ENCODE data around the gene CSK.
A peak's percentile ranks its signal among the peaks of the same experiment; 100 is the strongest.

The CSK gene

DNA sequence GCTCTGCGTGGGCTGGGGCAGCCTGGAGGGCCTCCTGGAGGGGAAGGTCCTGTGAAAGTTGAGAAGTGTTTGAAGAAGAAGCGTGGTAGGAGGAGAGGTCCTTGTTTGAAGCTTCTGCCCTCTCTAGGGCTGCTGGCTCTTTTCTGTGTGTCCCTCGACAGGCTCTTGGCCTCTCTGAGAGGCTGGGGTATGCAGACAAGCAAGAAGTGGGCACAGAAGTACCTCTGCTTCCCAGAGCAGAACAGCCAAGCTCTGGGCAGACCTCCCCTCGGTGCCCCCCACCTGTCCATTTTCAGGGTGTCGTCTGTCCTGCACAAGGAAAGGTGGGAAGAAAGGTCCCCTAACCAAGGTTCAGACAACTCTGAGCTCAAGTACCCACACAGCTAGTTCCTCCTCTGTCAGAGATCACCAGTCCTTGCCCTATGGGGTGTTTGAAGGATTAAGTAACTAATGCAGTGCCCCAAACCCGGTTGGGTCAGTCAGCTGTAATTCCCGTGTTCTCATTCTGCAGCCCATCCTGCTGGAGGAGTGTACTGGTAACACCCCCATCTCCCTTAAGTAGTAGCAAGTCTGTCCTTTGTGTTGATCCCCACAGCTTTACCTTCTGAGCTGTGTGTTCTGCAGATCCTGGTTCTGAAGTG, 6.3 kb downstream of the CSK start:
- H3K4me3 ChIP-seq (ENCODE audit: low read length): peak overlapping the region; percentile 93
- no peak for TF ChIP-seq EZH2phosphoT487 (IDR thresholded peaks at IDR 0.05; ENCODE audit: low read depth)
- TF ChIP-seq, protein P1, sequence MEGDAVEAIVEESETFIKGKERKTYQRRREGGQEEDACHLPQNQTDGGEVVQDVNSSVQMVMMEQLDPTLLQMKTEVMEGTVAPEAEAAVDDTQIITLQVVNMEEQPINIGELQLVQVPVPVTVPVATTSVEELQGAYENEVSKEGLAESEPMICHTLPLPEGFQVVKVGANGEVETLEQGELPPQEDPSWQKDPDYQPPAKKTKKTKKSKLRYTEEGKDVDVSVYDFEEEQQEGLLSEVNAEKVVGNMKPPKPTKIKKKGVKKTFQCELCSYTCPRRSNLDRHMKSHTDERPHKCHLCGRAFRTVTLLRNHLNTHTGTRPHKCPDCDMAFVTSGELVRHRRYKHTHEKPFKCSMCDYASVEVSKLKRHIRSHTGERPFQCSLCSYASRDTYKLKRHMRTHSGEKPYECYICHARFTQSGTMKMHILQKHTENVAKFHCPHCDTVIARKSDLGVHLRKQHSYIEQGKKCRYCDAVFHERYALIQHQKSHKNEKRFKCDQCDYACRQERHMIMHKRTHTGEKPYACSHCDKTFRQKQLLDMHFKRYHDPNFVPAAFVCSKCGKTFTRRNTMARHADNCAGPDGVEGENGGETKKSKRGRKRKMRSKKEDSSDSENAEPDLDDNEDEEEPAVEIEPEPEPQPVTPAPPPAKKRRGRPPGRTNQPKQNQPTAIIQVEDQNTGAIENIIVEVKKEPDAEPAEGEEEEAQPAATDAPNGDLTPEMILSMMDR (IDR thresholded peaks at IDR 0.05; ENCODE audit: low read depth, low read length): no peak
- H3K9ac ChIP-seq (ENCODE audit: low read length): peak overlapping the region; percentile 99
- H3K27me3 ChIP-seq (ENCODE audit: low read depth, low read length): no peaks in the 10 kb centered on the region
- H3K36me3 ChIP-seq (replicated peaks; ENCODE audit: low read depth, low read length): peaks cover 79% of the 10 kb centered on the region
- H3K9me3 ChIP-seq (ENCODE audit: insufficient read depth, low read length): no peaks in the 10 kb centered on the region; the same call in 1 of the 2 replicates
- peak overlapping the region; percentile 97 for H3K27ac ChIP-seq (ENCODE audit: low read length)
- H3K4me1 ChIP-seq (ENCODE audit: low read length): peaks cover 96% of the 10 kb centered on the region
- H3K79me2 ChIP-seq (ENCODE audit: low read length): peaks cover 99% of the 10 kb centered on the region
- no peak overlapping the region for H2AFZ ChIP-seq (ENCODE audit: low read depth, low read length)
- H4K20me1 ChIP-seq (ENCODE audit: insufficient read depth, low read length): peaks cover 22% of the 10 kb centered on the region
- H3K4me2 ChIP-seq (ENCODE audit: low read length): peak overlapping the region; percentile 100

DNA sequence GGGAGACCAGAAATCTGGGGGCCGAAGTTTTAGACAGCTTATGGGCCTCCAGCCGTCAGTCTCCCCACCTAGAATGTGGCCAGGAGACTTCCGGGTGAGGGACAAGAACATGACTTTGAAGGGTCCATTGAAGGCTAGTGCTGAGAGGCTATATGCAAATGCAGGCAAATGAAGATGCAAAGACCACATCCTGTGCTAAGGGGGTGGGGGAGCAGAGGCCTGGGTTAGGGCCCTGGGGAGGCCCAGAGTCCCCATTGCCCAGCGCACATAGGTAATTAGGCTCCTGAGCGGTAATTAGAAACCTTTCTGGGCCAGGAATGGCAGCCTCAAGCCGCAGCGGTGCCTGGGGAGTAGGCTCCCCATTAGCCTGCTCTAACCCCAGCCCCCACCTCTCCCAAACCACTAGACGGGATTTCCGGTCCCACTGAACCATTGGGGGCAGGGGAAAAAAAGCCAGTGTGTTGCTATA, 6.8 kb downstream of the CSK start:
- Histone ChIP-seq H3K27ac (ENCODE audit: low read length) (peak overlapping the region; percentile 97), H4K20me1 (ENCODE audit: insufficient read depth, low read length) (peaks cover 27% of the 10 kb centered on the region), H3K4me2 (ENCODE audit: low read length) (peak overlapping the region; percentile 100), H3K79me2 (ENCODE audit: low read length) (peaks cover 99% of the 10 kb centered on the region), H3K4me1 (ENCODE audit: low read length) (peaks cover 97% of the 10 kb centered on the region), H3K27me3 (ENCODE audit: low read depth, low read length) (no peaks in the 10 kb centered on the region), H3K4me3 (ENCODE audit: low read length) (peak overlapping the region; percentile 93), H3K9ac (ENCODE audit: low read length) (peak overlapping the region; percentile 99), H3K9me3 (ENCODE audit: insufficient read depth, low read length) (no peaks in the 10 kb centered on the region; the same call in 1 of the 2 replicates), H2AFZ (ENCODE audit: low read depth, low read length) (no peak overlapping the region), H3K36me3 (replicated peaks; ENCODE audit: low read depth, low read length) (peaks cover 77% of the 10 kb centered on the region)
- TF ChIP-seq EZH2phosphoT487 (IDR thresholded peaks at IDR 0.05; ENCODE audit: low read depth): no peak
- TF ChIP-seq, protein P1 (IDR thresholded peaks at IDR 0.05; ENCODE audit: low read depth, low read length): no peak

DNA sequence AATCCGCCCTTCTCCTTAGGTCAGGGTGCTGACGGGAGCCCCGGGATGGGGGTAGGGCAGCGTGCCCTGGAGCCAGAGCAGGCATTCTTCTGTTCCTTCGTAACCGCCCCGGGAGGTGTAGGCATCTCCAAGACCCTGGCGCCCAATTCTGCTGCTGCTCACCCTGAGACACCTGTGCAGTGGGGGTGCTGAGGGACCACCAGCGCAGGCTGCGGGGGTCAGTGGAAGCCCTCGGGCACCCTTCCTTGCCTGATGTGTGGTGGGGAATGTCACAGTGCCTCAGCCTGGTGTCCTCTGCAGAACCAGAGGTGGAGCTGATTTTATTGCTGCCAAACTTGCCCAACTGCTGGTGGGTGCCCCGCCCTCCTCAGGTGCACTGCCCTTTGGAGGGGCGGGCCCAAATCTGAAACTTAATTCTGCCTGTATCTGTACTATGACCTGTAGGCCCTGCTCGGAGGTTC, 7.3 kb downstream of the CSK start:
- peaks cover 97% of the 10 kb centered on the region for H3K4me1 ChIP-seq (ENCODE audit: low read length)
- H3K9me3 ChIP-seq (ENCODE audit: insufficient read depth, low read length): no peaks in the 10 kb centered on the region; the same call in 1 of the 2 replicates
- TF ChIP-seq, protein P1 (IDR thresholded peaks at IDR 0.05; ENCODE audit: low read depth, low read length): no peak
- no peak for TF ChIP-seq EZH2phosphoT487 (IDR thresholded peaks at IDR 0.05; ENCODE audit: low read depth)
- no peaks in the 10 kb centered on the region for H3K27me3 ChIP-seq (ENCODE audit: low read depth, low read length)
- peaks cover 99% of the 10 kb centered on the region for H3K79me2 ChIP-seq (ENCODE audit: low read length)
- H2AFZ ChIP-seq (ENCODE audit: low read depth, low read length): no peak overlapping the region
- H3K9ac ChIP-seq (ENCODE audit: low read length): peak overlapping the region; percentile 99
- H4K20me1 ChIP-seq (ENCODE audit: insufficient read depth, low read length): peaks cover 32% of the 10 kb centered on the region
- peak overlapping the region; percentile 97 for H3K27ac ChIP-seq (ENCODE audit: low read length)
- peaks cover 73% of the 10 kb centered on the region for H3K36me3 ChIP-seq (replicated peaks; ENCODE audit: low read depth, low read length)
- peak overlapping the region; percentile 93 for H3K4me3 ChIP-seq (ENCODE audit: low read length)
- H3K4me2 ChIP-seq (ENCODE audit: low read length): peak overlapping the region; percentile 100

DNA sequence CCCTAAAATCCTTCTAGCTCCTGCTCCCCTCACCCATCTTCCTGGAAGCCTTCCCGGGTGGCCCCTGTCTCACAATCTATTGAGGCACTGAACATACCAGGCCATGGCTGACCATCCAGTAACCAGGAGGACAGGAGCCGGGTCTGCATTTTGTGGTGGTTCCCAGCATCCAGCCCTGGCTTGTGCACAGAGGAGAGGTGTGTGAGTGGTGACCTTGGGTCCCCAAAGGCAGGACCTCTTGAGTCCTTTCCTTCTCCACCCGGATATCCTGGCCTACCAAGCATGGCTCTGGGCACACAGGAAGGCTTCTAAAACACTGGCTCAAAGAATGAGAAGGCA, 7.8 kb downstream of the CSK start:
- H3K4me3 ChIP-seq (ENCODE audit: low read length): peak overlapping the region; percentile 93
- H3K4me1 ChIP-seq (ENCODE audit: low read length): peaks cover 97% of the 10 kb centered on the region
- peaks cover 37% of the 10 kb centered on the region for H4K20me1 ChIP-seq (ENCODE audit: insufficient read depth, low read length)

More for the DNA sequence above, 7.8 kb downstream of the CSK start:
- peak overlapping the region; percentile 100 for H3K4me2 ChIP-seq (ENCODE audit: low read length)
- no peak for TF ChIP-seq EZH2phosphoT487 (IDR thresholded peaks at IDR 0.05; ENCODE audit: low read depth)
- TF ChIP-seq, protein P1 (IDR thresholded peaks at IDR 0.05; ENCODE audit: low read depth, low read length): no peak; the same call in 1 of the 2 replicates
- no peak overlapping the region for H2AFZ ChIP-seq (ENCODE audit: low read depth, low read length)
- peaks cover 75% of the 10 kb centered on the region for H3K36me3 ChIP-seq (replicated peaks; ENCODE audit: low read depth, low read length)
- H3K27me3 ChIP-seq (ENCODE audit: low read depth, low read length): no peaks in the 10 kb centered on the region
- H3K79me2 ChIP-seq (ENCODE audit: low read length): peaks cover 99% of the 10 kb centered on the region
- no peaks in the 10 kb centered on the region; the same call in 1 of the 2 replicates for H3K9me3 ChIP-seq (ENCODE audit: insufficient read depth, low read length)
- H3K27ac ChIP-seq (ENCODE audit: low read length): peak overlapping the region; percentile 97
- peak overlapping the region; percentile 99 for H3K9ac ChIP-seq (ENCODE audit: low read length)
